Measurements from ENCODE around the gene TANGO6.

TANGO6 gene

GRCh38 chr16:69105501-69106361 lies 262.4 kb downstream of the TANGO6 start, which contains the start of gene HAS3:
HAS3 (plus strand) TSS chr16:69105653; CDS start chr16:69109396, 3,743 bp downstream.
- no peaks in the 10 kb centered on the region for H3K9me2 ChIP-seq (replicated peaks; ENCODE audit: control insufficient read depth, low read length)
- no peaks in the 10 kb centered on the region for H3K9me3 ChIP-seq (ENCODE audit: control insufficient read depth, insufficient read depth, low read length)
- TF ChIP-seq CTCF (IDR thresholded peaks at IDR 0.05; ENCODE audit: low read depth, low read length, poor library complexity, severe bottlenecking) (peak; percentile 33), EZH2phosphoT487 (IDR thresholded peaks at IDR 0.05; ENCODE audit: borderline replicate concordance, low read length) (peak; percentile 86)
- no peaks in the 10 kb centered on the region for H3K79me2 ChIP-seq (ENCODE audit: control insufficient read depth, low read length)
- peaks cover 43% of the 10 kb centered on the region for H3K27me3 ChIP-seq (ENCODE audit: control insufficient read depth, low read length)
- H3K27ac ChIP-seq (ENCODE audit: low read depth, low read length), result no peak within 1 kb of the TSS
- H3K36me3 ChIP-seq (ENCODE audit: control insufficient read depth, low read length), result no peaks in the 10 kb centered on the region
- peaks cover 27% of the 10 kb centered on the region for H3K4me1 ChIP-seq (ENCODE audit: control insufficient read depth, low read length)
- no peaks in the 10 kb centered on the region for H3F3A ChIP-seq (ENCODE audit: control insufficient read depth, insufficient read depth)
- peak within 1 kb of the TSS; percentile 56 for H3K4me3 ChIP-seq (ENCODE audit: low read length)
- no peaks in the 10 kb centered on the region for H4K20me1 ChIP-seq (ENCODE audit: control insufficient read depth, insufficient read depth, low read depth, low read length)
- peak within 1 kb of the TSS; percentile 75 for H3K4me2 ChIP-seq (ENCODE audit: low read length)

GRCh38 chr16:69106491-69107315 lies 263.4 kb downstream of the TANGO6 start:
- no peaks in the 10 kb centered on the region for H3K36me3 ChIP-seq (ENCODE audit: control insufficient read depth, low read length)
- no peaks in the 10 kb centered on the region for H3K79me2 ChIP-seq (ENCODE audit: control insufficient read depth, low read length)
- H3K4me1 ChIP-seq (ENCODE audit: control insufficient read depth, low read length), result peaks cover 27% of the 10 kb centered on the region
- H3K4me2 ChIP-seq (ENCODE audit: low read length), result peak overlapping the region; percentile 55
- H3K27ac ChIP-seq (ENCODE audit: low read depth, low read length), result no peak overlapping the region
- peaks cover 39% of the 10 kb centered on the region for H3K27me3 ChIP-seq (ENCODE audit: control insufficient read depth, low read length)
- H3K9me3 ChIP-seq (ENCODE audit: control insufficient read depth, insufficient read depth, low read length), result no peaks in the 10 kb centered on the region
- no peaks in the 10 kb centered on the region for H4K20me1 ChIP-seq (ENCODE audit: control insufficient read depth, insufficient read depth, low read depth, low read length)
- no peaks in the 10 kb centered on the region for H3K9me2 ChIP-seq (replicated peaks; ENCODE audit: control insufficient read depth, low read length)
- peak overlapping the region; percentile 49 for H3K4me3 ChIP-seq (ENCODE audit: low read length)
- H3F3A ChIP-seq (ENCODE audit: control insufficient read depth, insufficient read depth), result no peaks in the 10 kb centered on the region
- TF ChIP-seq CTCF (IDR thresholded peaks at IDR 0.05; ENCODE audit: low read depth, low read length, poor library complexity, severe bottlenecking) (no peak), EZH2phosphoT487 (IDR thresholded peaks at IDR 0.05; ENCODE audit: borderline replicate concordance, low read length) (peak; percentile 75)

GRCh38 chr16:69107316-69107962 lies 264.1 kb downstream of the TANGO6 start:
- Histone ChIP-seq H3K4me1 (ENCODE audit: control insufficient read depth, low read length) (peaks cover 27% of the 10 kb centered on the region), H3F3A (ENCODE audit: control insufficient read depth, insufficient read depth) (no peaks in the 10 kb centered on the region), H3K27ac (ENCODE audit: low read depth, low read length) (no peak overlapping the region), H3K36me3 (ENCODE audit: control insufficient read depth, low read length) (no peaks in the 10 kb centered on the region), H3K9me2 (replicated peaks; ENCODE audit: control insufficient read depth, low read length) (no peaks in the 10 kb centered on the region), H3K4me2 (ENCODE audit: low read length) (peak overlapping the region; percentile 55), H3K4me3 (ENCODE audit: low read length) (peak overlapping the region; percentile 49; the same call in 1 of the 2 replicates), H3K9me3 (ENCODE audit: control insufficient read depth, insufficient read depth, low read length) (no peaks in the 10 kb centered on the region), H3K27me3 (ENCODE audit: control insufficient read depth, low read length) (peaks cover 35% of the 10 kb centered on the region), H4K20me1 (ENCODE audit: control insufficient read depth, insufficient read depth, low read depth, low read length) (peaks cover 6% of the 10 kb centered on the region; the same call in 1 of the 2 replicates), H3K79me2 (ENCODE audit: control insufficient read depth, low read length) (no peaks in the 10 kb centered on the region)
- no peak for TF ChIP-seq CTCF (IDR thresholded peaks at IDR 0.05; ENCODE audit: low read depth, low read length, poor library complexity, severe bottlenecking)
- TF ChIP-seq EZH2phosphoT487 (IDR thresholded peaks at IDR 0.05; ENCODE audit: borderline replicate concordance, low read length), result 0 out of 2 replicates have a peak, but pooled peaks have one; percentile 36

All from DOHH2 (cell line).